GM18499 (cell line): Measurements from ENCODE around the gene MS4A10.

Experiments used
- ATAC-seq: cut with Tn5 transposase; IDR thresholded peaks from one replicate; pipeline ENCODE4 v1.9.1; 2021; ENCODE audit warnings: moderate number of reproducible peaks; ENCODE audit not compliant: insufficient read depth, unreplicated experiment

MS4A10 gene

GRCh38 chr11:60764879-60765278, 20.3 kb upstream of the MS4A10 start:
- peak; percentile 36 for ATAC-seq

- peak; percentile 7 for ATAC-seq
These were observed 19.8 kb upstream of the MS4A10 start for GRCh38 chr11:60765355-60765754.

GRCh38 chr11:60766547-60766946, 18.6 kb upstream of the MS4A10 start:
- ATAC-seq, result no peak

- no peak for ATAC-seq
These were observed 17.7 kb upstream of the MS4A10 start for GRCh38 chr11:60767388-60767811.

GRCh38 chr11:60768202-60768601, 16.9 kb upstream of the MS4A10 start:
- no peak for ATAC-seq

- no peak for ATAC-seq
These were observed 15.9 kb upstream of the MS4A10 start for GRCh38 chr11:60769273-60769672.

GRCh38 chr11:60769811-60770210, 15.3 kb upstream of the MS4A10 start:
- no peak for ATAC-seq

- no peak for ATAC-seq
These were observed 14.0 kb upstream of the MS4A10 start for GRCh38 chr11:60771146-60771545.

GRCh38 chr11:60771879-60772525, 13.1 kb upstream of the MS4A10 start:
- no peak for ATAC-seq

- ATAC-seq, result no peak
These were observed 12.5 kb upstream of the MS4A10 start for GRCh38 chr11:60772666-60773065.

GRCh38 chr11:60774726-60775125, 10.4 kb upstream of the MS4A10 start:
- no peak for ATAC-seq

- peak; percentile 79 for ATAC-seq
These were observed 9.6 kb upstream of the MS4A10 start for GRCh38 chr11:60775420-60775961.

- no peak for ATAC-seq
These were observed 9.0 kb upstream of the MS4A10 start for GRCh38 chr11:60776167-60776566.

GRCh38 chr11:60777106-60777505, 8.0 kb upstream of the MS4A10 start:
- ATAC-seq, result no peak

- ATAC-seq, result no peak
These were observed 7.6 kb upstream of the MS4A10 start for GRCh38 chr11:60777572-60777971.

GRCh38 chr11:60780065-60780464, 5.1 kb upstream of the MS4A10 start:
- no peak for ATAC-seq

GRCh38 chr11:60780774-60781173, 4.4 kb upstream of the MS4A10 start:
- no peak for ATAC-seq

GRCh38 chr11:60781286-60781980, 3.7 kb upstream of the MS4A10 start:
- ATAC-seq, result no peak

- ATAC-seq, result no peak
These were observed 3.2 kb upstream of the MS4A10 start for GRCh38 chr11:60781981-60782316.

- no peak for ATAC-seq
These were observed 2.6 kb upstream of the MS4A10 start for GRCh38 chr11:60782393-60783140.

- ATAC-seq, result no peak
These were observed 2.0 kb upstream of the MS4A10 start for GRCh38 chr11:60783141-60783484.
